K562 (cell line): ENCODE measurements around the gene STAB1. TPM values are rescaled to one million over a fixed set of nuclear protein-coding genes. Genes with fewer than 3 reads are reported as not detected.
A peak's percentile ranks its signal among the peaks of the same experiment; 100 is the strongest.

Source experiments
- BRCA1 ChIP-seq, 2 experiments: fragments of 450-650 bp in 1 of 2; sonication (generic) in 1 of 2; formaldehyde crosslinking in 1 of 2; IDR thresholded peaks; 2 replicates each; pipeline versions ENCODE4 v1.5.0 to v1.6.1; 2017 to 2020; ENCODE audit warnings: mild to moderate bottlenecking in 1 of 2, missing genetic modification reagents in 1 of 2
- CREM ChIP-seq: IDR thresholded peaks from 2 replicates; pipeline ENCODE4 v1.6.1; 2014; ENCODE audit warnings: antibody characterized with exemption, low read depth
- DMBX1 ChIP-seq: fragments of 250-450 bp; sonication (Bioruptor Pico); IDR thresholded peaks from 2 replicates; pipeline ENCODE4 v1.8.0; 2022; ENCODE audit warnings: inconsistent platforms, mild to moderate bottlenecking, moderate library complexity, borderline replicate concordance
- EHMT2 ChIP-seq: fragments of 450-650 bp; IDR thresholded peaks from 2 replicates; pipeline ENCODE4 v1.6.1; 2018; ENCODE audit warnings: antibody characterized with exemption
- KLF1 ChIP-seq: fragments of 450-650 bp; IDR thresholded peaks from 2 replicates; pipeline ENCODE4 v1.6.1; 2016; ENCODE audit warnings: missing genetic modification characterization, missing compliant biosample characterization
- MTA3 ChIP-seq: fragments of 450-650 bp; formaldehyde crosslinking; IDR thresholded peaks from 2 replicates; pipeline ENCODE4 v1.6.1; 2017; ENCODE audit warnings: mild to moderate bottlenecking, borderline replicate concordance
- NFXL1 ChIP-seq: fragments of 450-650 bp; formaldehyde crosslinking; IDR thresholded peaks from 2 replicates; pipeline ENCODE4 v1.4.0; 2021; ENCODE audit warnings: mild to moderate bottlenecking
- NUFIP1 ChIP-seq: fragments of 450-650 bp; IDR thresholded peaks from 2 replicates; pipeline ENCODE4 v1.6.1; 2018; ENCODE audit not compliant: partially characterized antibody
- PHF8 ChIP-seq: fragments of 200-600 bp; sonication (generic); IDR thresholded peaks from 2 replicates; pipeline ENCODE4 v1.6.1; 2012; ENCODE audit warnings: mixed run types, mild to moderate bottlenecking, inconsistent platforms, low read length, moderate library complexity, borderline replicate concordance
- PRPF4 ChIP-seq: fragments of 200-400 bp; formaldehyde crosslinking; IDR thresholded peaks from one replicate; pipeline ENCODE4 v1.6.1; 2017; ENCODE audit warnings: low read length, low read depth, mild to moderate bottlenecking; ENCODE audit not compliant: insufficient read depth, poor library complexity, severe bottlenecking
- SIN3B ChIP-seq: fragments of 450-650 bp; IDR thresholded peaks from 2 replicates; pipeline ENCODE4 v1.6.1; 2017; ENCODE audit warnings: low read depth, mild to moderate bottlenecking, moderate library complexity
- SPI1 ChIP-seq: IDR thresholded peaks from 2 replicates; pipeline ENCODE4 v1.6.1; 2011; ENCODE audit warnings: low read depth, low read length, control low read depth, borderline replicate concordance
- TEAD4 ChIP-seq, 2 experiments: sonication (generic) in 1 of 2; formaldehyde crosslinking in 1 of 2; IDR thresholded peaks; 2 replicates each; pipeline versions ENCODE4 v1.6.1 to v1.8.0; 2012 to 2022; ENCODE audit warnings: borderline replicate concordance in 1 of 2, inconsistent platforms in 1 of 2, low read length in 1 of 2, mild to moderate bottlenecking in 1 of 2, missing genetic modification reagents in 1 of 2
- U2AF2 ChIP-seq: fragments of 200-400 bp; formaldehyde crosslinking; optimal IDR thresholded peaks from 2 replicates; pipeline ENCODE3; 2017; ENCODE audit warnings: low read depth, mild to moderate bottlenecking, low read length
- XRCC4 ChIP-seq: IDR thresholded peaks from one replicate; pipeline ENCODE4 v1.6.1; 2011; ENCODE audit not compliant: insufficient read depth, insufficient read length; ENCODE audit errors: extremely low read depth
- ZKSCAN1 ChIP-seq: fragments of 150-350 bp; IDR thresholded peaks from 2 replicates; pipeline ENCODE4 v1.6.1; 2016; ENCODE audit warnings: low read depth, low read length
- ZNF444 ChIP-seq: fragments of 250-450 bp; sonication (Bioruptor Pico); IDR thresholded peaks from 2 replicates; pipeline ENCODE4 v1.4.0; 2020; ENCODE audit warnings: mild to moderate bottlenecking, moderate library complexity
- polyA plus RNA-seq, 8 experiments: library from polyadenylated mRNA; depleted of rRNA in 4 of 8; stranded (reverse) in 5 of 8; unstranded in 3 of 8; fragments of >200 nt; fragmentation: Nextera tagmentation in 2 of 8; fragmentation: Illumina TruSeq in 1 of 8; extraction: Ambion mirVana in 2 of 8; extraction: Trizol in 1 of 8; gene quantifications; 2 replicates each; pipeline versions ENCODE4 v1.2.1 to v1.2.3, GENCODE V29; 2011 to 2014; ENCODE audit warnings: inconsistent platforms in 1 of 8, missing spikeins in 1 of 8
- total RNA-seq, 7 experiments: library from RNA; depleted of rRNA in 6 of 7; stranded (reverse); fragments of >200 nt in 6 of 7; fragmentation: Illumina TruSeq in 2 of 7; extraction: Trizol in 2 of 7; gene quantifications; 2 replicates each; pipeline versions ENCODE4 v1.2.1 to v1.2.3, GENCODE V29; 2011 to 2021; ENCODE audit warnings: low replicate concordance in 1 of 7
- TF ChIP-seq, protein P1 (sequence below): fragments of 250-450 bp; sonication (Bioruptor Pico); IDR thresholded peaks from 2 replicates; pipeline ENCODE4 v1.8.0; 2022; ENCODE audit warnings: inconsistent platforms
- TF ChIP-seq, protein P2 (sequence below): fragments of 450-650 bp; IDR thresholded peaks from 2 replicates; pipeline ENCODE4 v1.6.1; 2017; ENCODE audit warnings: antibody characterized with exemption

The STAB1 gene
- total and polyA plus RNA-seq, 9 of the 15 experiments (the other 6 are each of a cell fraction or from before 2014, with no cell fraction given) = 0.20 to 3.9 (median 1.2) TPM

DNA sequence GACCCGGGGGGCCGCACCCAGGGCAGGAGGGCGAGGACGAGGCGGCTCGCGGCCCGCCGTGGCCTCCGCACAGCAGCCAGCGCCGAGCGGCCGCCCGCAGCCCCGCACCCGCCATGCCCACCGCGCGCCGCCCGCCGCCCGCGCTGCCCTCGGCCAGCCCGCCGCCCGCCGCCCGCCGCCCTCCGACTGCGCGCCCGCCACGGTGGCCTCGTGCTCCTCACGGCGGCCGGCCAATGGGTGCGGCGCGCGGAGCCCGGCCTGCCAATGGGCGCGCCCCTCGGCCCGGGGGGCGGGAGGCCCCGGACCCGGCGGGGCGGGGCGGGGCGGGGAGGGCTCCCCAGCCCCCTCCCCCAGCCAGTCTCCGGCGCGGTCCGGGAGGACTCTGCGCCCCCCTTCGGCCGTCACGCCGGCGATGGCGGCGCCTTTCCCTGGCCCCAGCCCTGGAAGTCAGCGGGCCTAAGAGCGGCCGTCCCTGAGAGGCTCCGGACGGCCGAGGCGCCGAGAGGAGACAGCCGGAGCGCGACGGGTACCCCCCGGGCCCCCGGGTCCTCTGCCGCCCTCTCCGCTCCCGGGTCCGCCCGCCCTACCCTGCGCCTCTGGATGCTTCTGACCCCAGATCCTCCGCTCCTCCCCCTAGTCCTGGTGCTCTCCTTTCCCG is 38.6 kb downstream of the STAB1 start, which contains the start of gene NT5DC2 (continued):
- TF ChIP-seq, protein P1, sequence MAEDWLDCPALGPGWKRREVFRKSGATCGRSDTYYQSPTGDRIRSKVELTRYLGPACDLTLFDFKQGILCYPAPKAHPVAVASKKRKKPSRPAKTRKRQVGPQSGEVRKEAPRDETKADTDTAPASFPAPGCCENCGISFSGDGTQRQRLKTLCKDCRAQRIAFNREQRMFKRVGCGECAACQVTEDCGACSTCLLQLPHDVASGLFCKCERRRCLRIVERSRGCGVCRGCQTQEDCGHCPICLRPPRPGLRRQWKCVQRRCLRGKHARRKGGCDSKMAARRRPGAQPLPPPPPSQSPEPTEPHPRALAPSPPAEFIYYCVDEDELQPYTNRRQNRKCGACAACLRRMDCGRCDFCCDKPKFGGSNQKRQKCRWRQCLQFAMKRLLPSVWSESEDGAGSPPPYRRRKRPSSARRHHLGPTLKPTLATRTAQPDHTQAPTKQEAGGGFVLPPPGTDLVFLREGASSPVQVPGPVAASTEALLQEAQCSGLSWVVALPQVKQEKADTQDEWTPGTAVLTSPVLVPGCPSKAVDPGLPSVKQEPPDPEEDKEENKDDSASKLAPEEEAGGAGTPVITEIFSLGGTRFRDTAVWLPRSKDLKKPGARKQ (CRISPR knock-in tag) = no peak
- TF ChIP-seq TEAD4 (IDR thresholded peaks at IDR 0.05; ENCODE audit: low read length) (no peak), TEAD4 (CRISPR knock-in tag; IDR thresholded peaks at IDR 0.05; ENCODE audit: borderline replicate concordance) (no peak), MTA3 (no peak), DMBX1 (CRISPR knock-in tag) (no peak), ZKSCAN1 (no peak), SIN3B (peak; percentile 37; the same call in 1 of the 2 replicates), SPI1 (no peak), U2AF2 (no peak), BRCA1 (IDR thresholded peaks at IDR 0.05) (no peak), BRCA1 (CRISPR knock-in tag; IDR thresholded peaks at IDR 0.05) (no peak), EHMT2 (no peak), CREM (peak; percentile 26; the same call in 1 of the 2 replicates), PHF8 (peak; percentile 56; the same call in 1 of the 2 replicates), KLF1 (tag) (no peak), ZNF444 (CRISPR knock-in tag) (peak; percentile 88), NUFIP1 (no peak), NFXL1 (CRISPR knock-in tag) (no peak), PRPF4 (no peak), XRCC4 (no peak)
- TF ChIP-seq, protein P2, sequence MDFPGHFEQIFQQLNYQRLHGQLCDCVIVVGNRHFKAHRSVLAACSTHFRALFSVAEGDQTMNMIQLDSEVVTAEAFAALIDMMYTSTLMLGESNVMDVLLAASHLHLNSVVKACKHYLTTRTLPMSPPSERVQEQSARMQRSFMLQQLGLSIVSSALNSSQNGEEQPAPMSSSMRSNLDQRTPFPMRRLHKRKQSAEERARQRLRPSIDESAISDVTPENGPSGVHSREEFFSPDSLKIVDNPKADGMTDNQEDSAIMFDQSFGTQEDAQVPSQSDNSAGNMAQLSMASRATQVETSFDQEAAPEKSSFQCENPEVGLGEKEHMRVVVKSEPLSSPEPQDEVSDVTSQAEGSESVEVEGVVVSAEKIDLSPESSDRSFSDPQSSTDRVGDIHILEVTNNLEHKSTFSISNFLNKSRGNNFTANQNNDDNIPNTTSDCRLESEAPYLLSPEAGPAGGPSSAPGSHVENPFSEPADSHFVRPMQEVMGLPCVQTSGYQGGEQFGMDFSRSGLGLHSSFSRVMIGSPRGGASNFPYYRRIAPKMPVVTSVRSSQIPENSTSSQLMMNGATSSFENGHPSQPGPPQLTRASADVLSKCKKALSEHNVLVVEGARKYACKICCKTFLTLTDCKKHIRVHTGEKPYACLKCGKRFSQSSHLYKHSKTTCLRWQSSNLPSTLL = peak; percentile 98
